GM21390 (cell line): ENCODE results near the gene TRMT2A.
"Not testable (repeated sequence)": the region's sequence is repeated elsewhere in the genome, so short reads cannot be mapped to it uniquely, and the experiment has no call there.

Experiments used
- ATAC-seq: cut with Tn5 transposase; IDR thresholded peaks from one replicate; pipeline ENCODE4 v1.9.1; 2021; ENCODE audit not compliant: unreplicated experiment

TRMT2A gene

GRCh38 chr22:20088263-20088648 is 28.8 kb downstream of the TRMT2A start:
- ATAC-seq = no peak

GRCh38 chr22:20087319-20088262 is 29.4 kb downstream of the TRMT2A start:
- ATAC-seq = no peak

- no peak for ATAC-seq
Observed at GRCh38 chr22:20086763-20087162, 30.3 kb downstream of the TRMT2A start.

GRCh38 chr22:20086101-20086599 is 30.9 kb downstream of the TRMT2A start:
- ATAC-seq = no peak

- no peak for ATAC-seq
Observed at GRCh38 chr22:20085651-20086050, 31.4 kb downstream of the TRMT2A start.

- no peak for ATAC-seq
Observed at GRCh38 chr22:20084547-20085413, 32.2 kb downstream of the TRMT2A start.

GRCh38 chr22:20083891-20084546 is 33.0 kb downstream of the TRMT2A start:
- no peak for ATAC-seq

GRCh38 chr22:20083157-20083890 is 33.7 kb downstream of the TRMT2A start:
- no peak for ATAC-seq

GRCh38 chr22:20080776-20081654 is 36.0 kb downstream of the TRMT2A start:
- ATAC-seq = no peak

- ATAC-seq = peak; percentile 62
Observed at GRCh38 chr22:20080445-20080775, 36.6 kb downstream of the TRMT2A start.

- peak; percentile 72 for ATAC-seq
Observed at GRCh38 chr22:20079745-20080444, 37.1 kb downstream of the TRMT2A start, which contains the start of gene DGCR8. Gene DGCR8 (plus strand): TSS chr22:20080241. CDS start chr22:20085964, 5,723 bp downstream.

- no peak for ATAC-seq
Observed at GRCh38 chr22:20076627-20077172, 40.3 kb downstream of the TRMT2A start.

GRCh38 chr22:20071524-20071972 is 45.5 kb downstream of the TRMT2A start:
- no peak for ATAC-seq

- no peak for ATAC-seq
Observed at GRCh38 chr22:20069331-20070042, 47.5 kb downstream of the TRMT2A start.

- no peak for ATAC-seq
Observed at GRCh38 chr22:20068640-20069039, 48.4 kb downstream of the TRMT2A start.

GRCh38 chr22:20067384-20067682 is 49.7 kb downstream of the TRMT2A start:
- ATAC-seq = not testable (repeated sequence)

GRCh38 chr22:20066617-20067383 is 50.2 kb downstream of the TRMT2A start:
- no peak for ATAC-seq
